CD4-positive, alpha-beta T cell treated with Interleukin-15 for 4 hours (primary cell): ENCODE measurements around the gene MTHFD2L.
"Not testable (repeated sequence)": the region's sequence is repeated elsewhere in the genome, so short reads cannot be mapped to it uniquely, and the experiment has no call there.

Source experiments
- DNase-seq: peaks from one replicate; pipeline ENCODE4 v3.0.0-alpha.2; 2020; ENCODE audit warnings: low spot score

The MTHFD2L gene

DNA sequence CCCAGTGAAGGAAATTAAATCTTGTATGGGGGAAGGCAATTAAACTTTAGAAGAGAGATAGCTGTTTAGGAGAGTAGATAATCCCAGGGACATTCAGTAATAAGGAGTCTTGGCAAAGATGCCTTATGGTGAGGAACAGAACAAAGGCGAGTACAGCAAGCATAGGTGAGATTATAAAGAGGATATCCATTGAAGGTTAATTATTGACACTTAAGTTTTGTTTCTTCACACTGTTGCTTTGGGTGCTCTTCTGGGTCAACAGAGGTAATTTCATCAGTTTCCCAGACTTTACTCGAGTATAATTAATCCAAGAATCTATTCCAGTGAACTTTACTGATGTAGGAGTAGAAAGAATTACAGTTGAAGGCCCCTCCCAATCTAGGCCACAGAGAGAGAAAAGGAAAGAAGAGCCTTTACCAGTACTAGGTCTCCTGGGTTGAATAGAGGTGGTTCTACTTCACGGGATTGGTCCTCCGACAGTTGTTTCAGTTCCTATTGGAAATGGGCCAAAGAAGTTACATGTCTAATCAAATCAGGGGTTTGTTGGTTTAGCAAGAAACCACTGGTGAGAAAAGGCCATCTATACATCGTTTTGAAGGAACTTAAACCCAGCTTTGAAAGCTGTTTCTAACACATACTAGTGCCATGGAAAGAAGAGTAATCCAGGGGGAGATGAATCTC lies 177.6 kb downstream of the MTHFD2L start:
- DNase-seq = no peak

- DNase-seq = no peak
These were observed 180.9 kb downstream of the MTHFD2L start for GRCh38 chr4:74338792-74339333.

DNA sequence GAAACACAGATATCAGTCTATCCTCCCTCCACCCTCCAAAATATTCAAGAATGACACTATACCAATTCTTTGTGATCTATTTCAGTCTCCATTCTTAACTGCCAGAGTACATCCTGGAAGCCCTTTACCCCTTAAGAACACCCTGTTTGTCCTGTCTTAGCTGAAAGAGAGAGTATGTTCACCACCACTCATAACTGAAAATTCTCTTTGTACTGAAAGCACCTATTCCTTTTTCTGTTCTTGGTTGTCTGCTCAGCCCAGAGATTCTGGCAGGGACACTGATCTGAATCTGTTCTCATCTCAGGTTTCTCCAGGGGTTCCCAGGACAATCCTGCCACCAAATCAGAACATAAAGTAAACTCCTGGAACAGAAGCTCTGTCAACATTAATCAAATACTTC lies 181.6 kb downstream of the MTHFD2L start:
- no peak for DNase-seq

- not testable (repeated sequence) for DNase-seq
These were observed 182.5 kb downstream of the MTHFD2L start for GRCh38 chr4:74340421-74340820.

DNA sequence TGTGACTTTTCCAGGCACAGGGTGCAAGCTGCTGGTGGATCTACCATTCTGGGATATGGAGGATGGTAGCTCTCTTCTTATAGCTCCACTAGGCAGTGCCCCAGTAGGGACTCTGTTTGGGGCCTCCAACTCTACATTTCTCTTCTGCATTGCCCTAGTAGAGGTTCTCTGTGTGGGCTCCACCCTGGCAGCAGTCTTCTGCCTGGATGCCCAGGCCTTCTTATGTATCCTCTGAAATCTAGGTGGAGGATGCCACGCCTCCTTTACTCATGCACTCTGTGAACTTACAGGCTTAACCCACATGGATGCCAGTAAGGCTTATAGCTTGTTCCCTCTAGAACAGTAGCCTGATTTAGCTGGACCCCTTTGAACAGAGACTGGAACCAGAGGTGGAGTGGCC lies 186.1 kb downstream of the MTHFD2L start:
- no peak for DNase-seq
